HG03196 (cell line): ENCODE results near the gene SMPDL3A.

ENCODE experiments used
- ATAC-seq: cut with Tn5 transposase; IDR thresholded peaks from one replicate; pipeline ENCODE4 v1.9.1; 2021; ENCODE audit not compliant: unreplicated experiment

SMPDL3A gene

GRCh38 chr6:122845916-122846612 is 57.0 kb downstream of the SMPDL3A start:
- ATAC-seq: no peak

- peak; percentile 73 for ATAC-seq
Measured at GRCh38 chr6:122853259-122853995, 64.4 kb downstream of the SMPDL3A start.
